Measurements from ENCODE around the gene STARD3.

The STARD3 gene

GRCh38 chr17:39660397-39661385, 23.7 kb downstream of the STARD3 start:
- FAIRE-seq, result no peak

- FAIRE-seq, result no peak
Measured at GRCh38 chr17:39661744-39662541, 25.0 kb downstream of the STARD3 start.

- no peak for FAIRE-seq
Measured at GRCh38 chr17:39662551-39663339, 25.8 kb downstream of the STARD3 start.

- no peak for FAIRE-seq
Measured at GRCh38 chr17:39663340-39663687, 26.4 kb downstream of the STARD3 start.

GRCh38 chr17:39663688-39664580, 27.0 kb downstream of the STARD3 start:
- FAIRE-seq, result no peak

GRCh38 chr17:39664581-39665561, 27.9 kb downstream of the STARD3 start, which contains the start of gene TCAP:
Gene TCAP (plus strand): TSS chr17:39665349. CDS start chr17:39665360, 11 bp downstream.
- FAIRE-seq, result no peak

GRCh38 chr17:39665642-39666224, 28.8 kb downstream of the STARD3 start:
- no peak for FAIRE-seq

- no peak for FAIRE-seq
Measured at GRCh38 chr17:39666231-39666600, 29.3 kb downstream of the STARD3 start.

- FAIRE-seq, result no peak
Measured at GRCh38 chr17:39666601-39667261, 29.8 kb downstream of the STARD3 start.

GRCh38 chr17:39667262-39667944, 30.5 kb downstream of the STARD3 start:
- FAIRE-seq, result no peak

- no peak for FAIRE-seq
Measured at GRCh38 chr17:39667945-39668924, 31.3 kb downstream of the STARD3 start, which contains the start of gene PNMT. Gene PNMT (plus strand): TSS chr17:39668453. CDS start chr17:39668476, 23 bp downstream.

GRCh38 chr17:39669897-39670735, 33.2 kb downstream of the STARD3 start:
- no peak for FAIRE-seq

GRCh38 chr17:39670746-39671145, 33.8 kb downstream of the STARD3 start:
- FAIRE-seq, result no peak

GRCh38 chr17:39671651-39672521, 34.9 kb downstream of the STARD3 start:
- no peak for FAIRE-seq

All from endometrium (tissue), 2 donors.